PC-9 (cell line): Measurements from ENCODE around the gene PRCP. TPM values are rescaled to one million over a fixed set of nuclear protein-coding genes. Genes with fewer than 3 reads are reported as not detected.

ENCODE experiments used
- BruUV-seq: library from RNA; stranded (reverse); fragments of 400-500 nt; replicated peaks from 2 replicates; lab custom pipeline; 2021; lab: Mats Ljungman, UMichigan
- CTCF ChIA-PET: fragments of 300-600 bp; sonication (Branson Sonifier 250); formaldehyde crosslinking; loops from one replicate; lab custom pipeline; 2022; ENCODE audit warnings: antibody characterized with exemption; lab: Charles Lee
- POLR2A ChIA-PET: fragments of 300-600 bp; sonication (Branson Sonifier 250); formaldehyde crosslinking; loops from one replicate; lab custom pipeline; 2022; ENCODE audit warnings: antibody characterized with exemption; ENCODE audit not compliant: unreplicated experiment; lab: Charles Lee
- DNase-seq, 2 experiments: peaks; one replicate each; pipeline versions ENCODE4 v3.0.0 to v3.0.0-alpha.2; 2015 to 2022; ENCODE audit warnings: mixed read lengths in 1 of 2
- H2AFZ ChIP-seq: fragments of 200-600 bp; sonication (generic); 2 replicates; pipeline ENCODE4 v1.8.1; 2017; ENCODE audit warnings: antibody characterized with exemption
- H3F3A ChIP-seq: fragments of 200-600 bp; sonication (generic); 2 replicates; pipeline ENCODE4 v1.8.1; 2017; ENCODE audit warnings: antibody characterized with exemption, mild to moderate bottlenecking, low read depth; ENCODE audit not compliant: insufficient read depth
- H3K27ac ChIP-seq: fragments of 200-600 bp; sonication (generic); 2 replicates; pipeline ENCODE4 v1.6.1; 2016; ENCODE audit warnings: mixed run types
- H3K27me3 ChIP-seq: fragments of 200-600 bp; sonication (generic); 2 replicates; pipeline ENCODE4 v1.6.1; 2016; ENCODE audit warnings: low read depth, mixed run types; ENCODE audit not compliant: insufficient read depth
- H3K36me3 ChIP-seq: fragments of 200-600 bp; sonication (generic); 2 replicates; pipeline ENCODE4 v1.6.1; 2016; ENCODE audit warnings: low read depth, mixed run types
- H3K4me1 ChIP-seq: fragments of 200-600 bp; sonication (generic); replicated peaks from 2 replicates; pipeline ENCODE4 v1.6.1; 2016; ENCODE audit warnings: mixed run types; ENCODE audit not compliant: insufficient read depth
- H3K4me2 ChIP-seq: fragments of 200-600 bp; sonication (generic); 2 replicates; pipeline ENCODE4 v1.6.1; 2017; ENCODE audit warnings: mixed run types
- H3K4me3 ChIP-seq: fragments of 200-600 bp; sonication (generic); 2 replicates; pipeline ENCODE4 v1.6.1; 2016; ENCODE audit warnings: mixed run types
- H3K79me2 ChIP-seq: fragments of 200-600 bp; sonication (generic); 2 replicates; pipeline ENCODE4 v1.6.1; 2017; ENCODE audit warnings: low read depth, mixed run types
- H3K9me2 ChIP-seq: fragments of 200-600 bp; sonication (generic); 2 replicates; pipeline ENCODE4 v1.8.1; 2017; ENCODE audit warnings: mild to moderate bottlenecking; ENCODE audit not compliant: insufficient read depth
- H3K9me3 ChIP-seq: fragments of 200-600 bp; sonication (generic); 2 replicates; pipeline ENCODE4 v1.8.1; 2016; ENCODE audit warnings: low read depth; ENCODE audit not compliant: insufficient read depth
- H4K20me1 ChIP-seq: fragments of 200-600 bp; sonication (generic); 2 replicates; pipeline ENCODE4 v1.8.1; 2017; ENCODE audit not compliant: insufficient read depth
- EZH2 ChIP-seq: fragments of 200-600 bp; sonication (generic); IDR thresholded peaks from 2 replicates; pipeline ENCODE4 v1.8.0; 2017; ENCODE audit warnings: antibody characterized with exemption, low read depth
- intact Hi-C: fragments of 100-400 bp; cut with micrococcal nuclease; formaldehyde crosslinking; loops from one replicate; pipeline ENCODE4 v1.10.0; 2022; ENCODE audit not compliant: unreplicated experiment
- total RNA-seq: library from RNA; stranded (reverse); gene quantifications from 2 replicates; pipeline ENCODE4 v1.2.3, GENCODE V29; 2021
- TF ChIP-seq, protein P1 (sequence below): fragments of 200-600 bp; sonication (generic); conservative IDR thresholded peaks from 2 replicates; pipeline ENCODE4 v1.6.1; 2017; ENCODE audit warnings: mixed run types, antibody characterized with exemption, mild to moderate bottlenecking, moderate library complexity

PRCP gene
- total RNA-seq, 1 experiment from 2014 or later: 42.7 TPM

DNA sequence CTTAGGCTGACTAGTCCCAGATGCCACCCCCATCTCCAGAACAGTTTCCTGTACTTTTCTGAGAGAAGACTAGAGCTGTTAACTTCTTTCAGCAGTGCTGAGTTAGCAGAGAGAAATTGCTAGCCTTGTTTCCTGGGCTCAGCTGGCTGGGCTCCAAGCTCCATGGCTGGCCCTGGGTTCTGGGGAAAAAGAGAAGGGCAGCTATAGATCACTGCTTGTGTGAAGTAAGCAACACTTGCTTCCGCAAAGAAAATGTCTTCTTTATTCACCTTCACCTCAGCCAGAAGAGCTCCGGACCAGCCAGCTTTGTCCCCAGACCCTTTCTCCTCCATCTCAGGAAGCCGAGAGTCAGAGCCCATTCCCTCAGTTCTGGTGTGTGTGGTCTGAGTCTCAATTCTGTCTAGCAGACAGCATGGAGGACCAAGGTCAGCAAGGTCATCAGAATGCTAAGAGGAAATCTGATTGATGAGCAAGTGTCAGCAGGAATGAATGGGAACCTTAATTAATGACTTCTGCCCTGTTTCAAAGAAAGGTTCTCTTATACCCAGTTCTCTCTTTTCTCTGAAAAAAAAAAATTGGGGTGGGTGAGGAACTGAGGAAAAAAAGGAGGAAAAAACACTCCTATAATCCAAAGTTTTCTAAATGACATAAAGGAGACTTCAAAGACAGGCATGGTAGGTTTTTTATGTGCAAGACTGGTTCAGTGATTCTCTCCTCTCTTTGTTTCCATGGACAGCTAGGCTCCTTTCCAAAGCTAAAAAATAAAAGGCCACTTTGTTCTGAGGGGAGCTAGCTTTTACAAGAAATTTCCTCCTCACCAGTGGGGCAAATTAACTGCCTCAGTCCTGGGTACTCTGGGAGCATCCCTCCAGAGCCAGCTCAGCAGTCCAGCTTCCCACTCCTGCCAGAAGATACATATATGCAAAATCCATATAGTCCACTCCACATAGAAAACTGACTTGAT lies 103.0 kb downstream of the PRCP start:
- Histone ChIP-seq H3F3A (no peaks in the 10 kb centered on the region), H3K27me3 (no peaks in the 10 kb centered on the region), H3K9me3 (no peaks in the 10 kb centered on the region), H3K79me2 (no peaks in the 10 kb centered on the region), H3K9me2 (no peaks in the 10 kb centered on the region), H3K4me1 (no peaks in the 10 kb centered on the region), H3K4me3 (no peak overlapping the region), H3K27ac (no peak overlapping the region), H3K4me2 (no peak overlapping the region), H3K36me3 (no peaks in the 10 kb centered on the region), H2AFZ (no peak overlapping the region), H4K20me1 (no peaks in the 10 kb centered on the region)
- ChIA-PET CTCF (interaction anchor here (0.6 kb wide), 1 partner anchor 117 kb away, joined by 5 read pairs; no protein-coding TSS in a partner anchor), POLR2A (no interaction called here)
- intact Hi-C loops: no loop called here
- BruUV-seq: no TSS peak
- no peak for DNase-seq
- TF ChIP-seq, protein P1, sequence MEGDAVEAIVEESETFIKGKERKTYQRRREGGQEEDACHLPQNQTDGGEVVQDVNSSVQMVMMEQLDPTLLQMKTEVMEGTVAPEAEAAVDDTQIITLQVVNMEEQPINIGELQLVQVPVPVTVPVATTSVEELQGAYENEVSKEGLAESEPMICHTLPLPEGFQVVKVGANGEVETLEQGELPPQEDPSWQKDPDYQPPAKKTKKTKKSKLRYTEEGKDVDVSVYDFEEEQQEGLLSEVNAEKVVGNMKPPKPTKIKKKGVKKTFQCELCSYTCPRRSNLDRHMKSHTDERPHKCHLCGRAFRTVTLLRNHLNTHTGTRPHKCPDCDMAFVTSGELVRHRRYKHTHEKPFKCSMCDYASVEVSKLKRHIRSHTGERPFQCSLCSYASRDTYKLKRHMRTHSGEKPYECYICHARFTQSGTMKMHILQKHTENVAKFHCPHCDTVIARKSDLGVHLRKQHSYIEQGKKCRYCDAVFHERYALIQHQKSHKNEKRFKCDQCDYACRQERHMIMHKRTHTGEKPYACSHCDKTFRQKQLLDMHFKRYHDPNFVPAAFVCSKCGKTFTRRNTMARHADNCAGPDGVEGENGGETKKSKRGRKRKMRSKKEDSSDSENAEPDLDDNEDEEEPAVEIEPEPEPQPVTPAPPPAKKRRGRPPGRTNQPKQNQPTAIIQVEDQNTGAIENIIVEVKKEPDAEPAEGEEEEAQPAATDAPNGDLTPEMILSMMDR: no peak
- TF ChIP-seq EZH2: no peak

- Histone ChIP-seq H3K4me2 (no peak overlapping the region), H3K4me1 (no peaks in the 10 kb centered on the region), H3K79me2 (no peaks in the 10 kb centered on the region), H3K4me3 (no peak overlapping the region), H3K27ac (no peak overlapping the region), H3K27me3 (no peaks in the 10 kb centered on the region), H4K20me1 (no peaks in the 10 kb centered on the region), H2AFZ (no peak overlapping the region), H3K36me3 (no peaks in the 10 kb centered on the region), H3K9me3 (no peaks in the 10 kb centered on the region), H3F3A (no peaks in the 10 kb centered on the region), H3K9me2 (no peaks in the 10 kb centered on the region)
- intact Hi-C loops: no loop called here
- DNase-seq: no peak
- ChIA-PET CTCF (no interaction called here), POLR2A (no interaction called here)
- no TSS peak for BruUV-seq
- no peak for TF ChIP-seq EZH2
- TF ChIP-seq, protein P1: no peak
Observed at GRCh38 chr11:82794490-82794889, 105.7 kb downstream of the PRCP start.

- Histone ChIP-seq H3K36me3 (no peaks in the 10 kb centered on the region), H3K4me1 (no peaks in the 10 kb centered on the region), H3K27me3 (no peaks in the 10 kb centered on the region), H3K9me2 (no peaks in the 10 kb centered on the region), H3F3A (no peaks in the 10 kb centered on the region), H3K4me3 (no peak overlapping the region), H3K79me2 (no peaks in the 10 kb centered on the region), H4K20me1 (no peaks in the 10 kb centered on the region), H3K27ac (no peak overlapping the region), H3K9me3 (no peaks in the 10 kb centered on the region), H2AFZ (no peak overlapping the region), H3K4me2 (no peak overlapping the region)
- TF ChIP-seq, protein P1: no peak
- no peak for TF ChIP-seq EZH2
- ChIA-PET POLR2A (interaction anchor here (0.5 kb wide), 1 partner anchor 403 kb away, joined by 6 read pairs; no protein-coding TSS in a partner anchor), CTCF (no interaction called here)
- DNase-seq: no peak
- no TSS peak for BruUV-seq
- intact Hi-C loops: no loop called here
Observed at GRCh38 chr11:82792822-82793569, 107.2 kb downstream of the PRCP start.
